Measurements from ENCODE around the gene NTN3.

DNA sequence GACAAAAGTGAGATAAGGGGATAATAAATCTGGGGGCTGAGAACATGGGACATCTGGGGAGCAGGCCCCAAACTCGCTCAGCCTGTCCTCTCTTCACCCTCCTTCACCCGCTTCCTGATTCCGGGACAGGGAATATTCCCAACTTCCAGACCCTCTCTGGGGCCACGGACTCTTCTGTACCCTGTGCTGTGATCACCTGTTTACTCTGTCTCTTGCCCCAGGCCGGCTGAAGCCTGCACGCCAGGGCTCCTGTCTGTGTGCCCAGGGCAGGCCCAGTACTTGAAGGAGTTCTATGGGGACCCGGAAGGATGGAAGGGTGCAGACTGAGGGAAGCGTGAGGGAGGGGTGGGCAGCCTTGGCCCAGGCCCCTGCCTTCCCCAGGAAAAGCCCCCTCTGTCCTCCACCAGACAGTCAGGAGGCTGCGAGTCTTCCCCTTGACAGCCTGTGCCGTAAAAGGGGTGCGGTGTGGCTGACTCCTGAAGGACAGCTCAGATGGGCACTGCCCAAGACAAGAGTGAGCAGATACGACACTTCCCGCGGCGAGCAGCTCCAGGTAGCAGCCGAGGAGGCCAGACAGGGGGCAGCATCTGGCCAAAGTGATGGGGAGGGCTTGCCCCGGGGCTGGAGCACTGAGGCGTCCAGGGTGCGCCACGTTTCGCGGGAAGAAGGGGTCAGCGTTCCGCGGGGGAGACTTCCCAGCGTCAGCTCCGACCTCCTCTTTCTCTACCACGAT, 42.9 kb upstream of the NTN3 start:
- TF ChIP-seq, protein P1, sequence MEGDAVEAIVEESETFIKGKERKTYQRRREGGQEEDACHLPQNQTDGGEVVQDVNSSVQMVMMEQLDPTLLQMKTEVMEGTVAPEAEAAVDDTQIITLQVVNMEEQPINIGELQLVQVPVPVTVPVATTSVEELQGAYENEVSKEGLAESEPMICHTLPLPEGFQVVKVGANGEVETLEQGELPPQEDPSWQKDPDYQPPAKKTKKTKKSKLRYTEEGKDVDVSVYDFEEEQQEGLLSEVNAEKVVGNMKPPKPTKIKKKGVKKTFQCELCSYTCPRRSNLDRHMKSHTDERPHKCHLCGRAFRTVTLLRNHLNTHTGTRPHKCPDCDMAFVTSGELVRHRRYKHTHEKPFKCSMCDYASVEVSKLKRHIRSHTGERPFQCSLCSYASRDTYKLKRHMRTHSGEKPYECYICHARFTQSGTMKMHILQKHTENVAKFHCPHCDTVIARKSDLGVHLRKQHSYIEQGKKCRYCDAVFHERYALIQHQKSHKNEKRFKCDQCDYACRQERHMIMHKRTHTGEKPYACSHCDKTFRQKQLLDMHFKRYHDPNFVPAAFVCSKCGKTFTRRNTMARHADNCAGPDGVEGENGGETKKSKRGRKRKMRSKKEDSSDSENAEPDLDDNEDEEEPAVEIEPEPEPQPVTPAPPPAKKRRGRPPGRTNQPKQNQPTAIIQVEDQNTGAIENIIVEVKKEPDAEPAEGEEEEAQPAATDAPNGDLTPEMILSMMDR (IDR thresholded peaks at IDR 0.05; ENCODE audit: control extremely low read depth in 1 of 3, insufficient read depth in 1 of 3, low read depth in 1 of 3, low read length in 3 of 3): peak; percentile 5 to 42 (median 13); a peak in 2 of 4 replicates
- no peak for TF ChIP-seq JUND (IDR thresholded peaks at IDR 0.05; ENCODE audit: low read length)
- no peak for TF ChIP-seq SRF (IDR thresholded peaks at IDR 0.05; ENCODE audit: low read depth, low read length)
- TF ChIP-seq SP1 (IDR thresholded peaks at IDR 0.05; ENCODE audit: low read depth, low read length): no peak
- TF ChIP-seq EZH2 (IDR thresholded peaks at IDR 0.05; ENCODE audit: low read depth, low read length, severe bottlenecking): peak; percentile 5
